ENCODE data around the gene RPS14. TPM values are rescaled to one million over a fixed set of nuclear protein-coding genes. Genes with fewer than 3 reads are reported as not detected.

Gene RPS14
- polyA plus RNA-seq, 1 donor (not counting 4 experiments of a cell fraction or from before 2014, with no cell fraction given): 3,540 TPM

- dilution Hi-C loops (cut with MboI; ENCODE audit: extremely low pct_ligation_motif_present, low sequenced_read_pairs): no loop called here
- TF ChIP-seq CTCF (optimal IDR thresholded peaks at IDR 0.05 in 1 of 3, IDR thresholded peaks at IDR 0.05 in 1 of 3, conservative IDR thresholded peaks at IDR 0.05 in 1 of 3; ENCODE audit: extremely low read depth in 1 of 3, insufficient read depth in 2 of 3, low read length in 3 of 3) (no peak), EZH2 (IDR thresholded peaks at IDR 0.05; ENCODE audit: low read length) (no peak)
- H3K4me3 ChIP-seq (ENCODE audit: control insufficient read depth in 2 of 3, extremely low read depth in 1 of 3, insufficient read depth in 2 of 3, low read depth in 1 of 3, low read length in 3 of 3): no peak overlapping the region
- H3K4me2 ChIP-seq (ENCODE audit: control insufficient read depth, extremely low read depth, insufficient read depth, low read depth, low read length): no peak overlapping the region
- H3K9ac ChIP-seq (ENCODE audit: control insufficient read depth, extremely low read depth, insufficient read depth, low read length): no peak overlapping the region
- H3K4me1 ChIP-seq (ENCODE audit: control insufficient read depth, extremely low read depth, insufficient read depth, low read length): no peaks in the 10 kb centered on the region
- peaks cover 8 to 11% of the 10 kb centered on the region in 2 experiments for H3K36me3 ChIP-seq (ENCODE audit: control insufficient read depth in 2 of 2, extremely low read depth in 1 of 2, insufficient read depth in 2 of 2, low read length in 2 of 2)
- no peaks in the 10 kb centered on the region for H3K79me2 ChIP-seq (ENCODE audit: control insufficient read depth, insufficient read depth, low read length)
- no peaks in the 10 kb centered on the region for H3K27me3 ChIP-seq (ENCODE audit: control insufficient read depth, extremely low read depth, insufficient read depth, low read length)
- DNase-seq (ENCODE audit: low read depth, low spot score) (no peak), FAIRE-seq (no peak)
- H2AFZ ChIP-seq (ENCODE audit: control insufficient read depth, low read length): no peak overlapping the region
- H3K9me1 ChIP-seq (ENCODE audit: control insufficient read depth, extremely low read depth, insufficient read depth, low read length): no peaks in the 10 kb centered on the region
- no peaks in the 10 kb centered on the region for H4K20me1 ChIP-seq (ENCODE audit: control insufficient read depth, extremely low read depth, insufficient read depth, low read length)
- H3K27ac ChIP-seq (ENCODE audit: control insufficient read depth, insufficient read depth, low read length): no peak overlapping the region
- no peaks in the 10 kb centered on the region for H3K9me3 ChIP-seq (ENCODE audit: control insufficient read depth, low read depth, low read length)
Measured at GRCh38 chr5:150404535-150404934, 45.0 kb downstream of the RPS14 start.

GRCh38 chr5:150404121-150404520 lies 45.4 kb downstream of the RPS14 start:
- dilution Hi-C loops (cut with MboI; ENCODE audit: extremely low pct_ligation_motif_present, low sequenced_read_pairs): no loop called here
- DNase-seq (ENCODE audit: low read depth, low spot score): no peak
- no peak for FAIRE-seq

GRCh38 chr5:150402901-150403342 lies 46.6 kb downstream of the RPS14 start:
- no peaks in the 10 kb centered on the region for H3K9me3 ChIP-seq (ENCODE audit: control insufficient read depth, low read depth, low read length)
- no peaks in the 10 kb centered on the region for H3K79me2 ChIP-seq (ENCODE audit: control insufficient read depth, insufficient read depth, low read length)
- no peak for TF ChIP-seq CTCF (optimal IDR thresholded peaks at IDR 0.05 in 1 of 3, IDR thresholded peaks at IDR 0.05 in 1 of 3, conservative IDR thresholded peaks at IDR 0.05 in 1 of 3; ENCODE audit: extremely low read depth in 1 of 3, insufficient read depth in 2 of 3, low read length in 3 of 3)
- TF ChIP-seq EZH2 (IDR thresholded peaks at IDR 0.05; ENCODE audit: low read length): no peak
- H3K27me3 ChIP-seq (ENCODE audit: control insufficient read depth, extremely low read depth, insufficient read depth, low read length): no peaks in the 10 kb centered on the region
- no peak overlapping the region for H2AFZ ChIP-seq (ENCODE audit: control insufficient read depth, low read length)
- dilution Hi-C loops (cut with MboI; ENCODE audit: extremely low pct_ligation_motif_present, low sequenced_read_pairs): no loop called here
- H3K9ac ChIP-seq (ENCODE audit: control insufficient read depth, extremely low read depth, insufficient read depth, low read length): no peak overlapping the region
- H4K20me1 ChIP-seq (ENCODE audit: control insufficient read depth, extremely low read depth, insufficient read depth, low read length): no peaks in the 10 kb centered on the region
- no peaks in the 10 kb centered on the region for H3K4me1 ChIP-seq (ENCODE audit: control insufficient read depth, extremely low read depth, insufficient read depth, low read length)
- H3K27ac ChIP-seq (ENCODE audit: control insufficient read depth, insufficient read depth, low read length): no peak overlapping the region
- FAIRE-seq (no peak), DNase-seq (ENCODE audit: low read depth, low spot score) (no peak)
- no peak overlapping the region for H3K4me2 ChIP-seq (ENCODE audit: control insufficient read depth, extremely low read depth, insufficient read depth, low read depth, low read length)
- peaks cover 14 to 24% of the 10 kb centered on the region in 2 experiments for H3K36me3 ChIP-seq (ENCODE audit: control insufficient read depth in 2 of 2, extremely low read depth in 1 of 2, insufficient read depth in 2 of 2, low read length in 2 of 2)
- no peak overlapping the region for H3K4me3 ChIP-seq (ENCODE audit: control insufficient read depth in 2 of 3, extremely low read depth in 1 of 3, insufficient read depth in 2 of 3, low read depth in 1 of 3, low read length in 3 of 3)
- no peaks in the 10 kb centered on the region for H3K9me1 ChIP-seq (ENCODE audit: control insufficient read depth, extremely low read depth, insufficient read depth, low read length)

More at GRCh38 chr5:150404121-150404520, 45.4 kb downstream of the RPS14 start:
- Histone ChIP-seq H3K27ac (ENCODE audit: control insufficient read depth, insufficient read depth, low read length) (no peak overlapping the region), H3K36me3 (ENCODE audit: control insufficient read depth in 2 of 2, extremely low read depth in 1 of 2, insufficient read depth in 2 of 2, low read length in 2 of 2) (peaks cover 11 to 15% of the 10 kb centered on the region in 2 experiments), H3K9ac (ENCODE audit: control insufficient read depth, extremely low read depth, insufficient read depth, low read length) (no peak overlapping the region), H4K20me1 (ENCODE audit: control insufficient read depth, extremely low read depth, insufficient read depth, low read length) (no peaks in the 10 kb centered on the region), H3K4me2 (ENCODE audit: control insufficient read depth, extremely low read depth, insufficient read depth, low read depth, low read length) (no peak overlapping the region), H3K4me1 (ENCODE audit: control insufficient read depth, extremely low read depth, insufficient read depth, low read length) (no peaks in the 10 kb centered on the region), H2AFZ (ENCODE audit: control insufficient read depth, low read length) (no peak overlapping the region), H3K4me3 (ENCODE audit: control insufficient read depth in 2 of 3, extremely low read depth in 1 of 3, insufficient read depth in 2 of 3, low read depth in 1 of 3, low read length in 3 of 3) (no peak overlapping the region), H3K79me2 (ENCODE audit: control insufficient read depth, insufficient read depth, low read length) (no peaks in the 10 kb centered on the region), H3K9me1 (ENCODE audit: control insufficient read depth, extremely low read depth, insufficient read depth, low read length) (no peaks in the 10 kb centered on the region), H3K27me3 (ENCODE audit: control insufficient read depth, extremely low read depth, insufficient read depth, low read length) (no peaks in the 10 kb centered on the region), H3K9me3 (ENCODE audit: control insufficient read depth, low read depth, low read length) (no peaks in the 10 kb centered on the region)
- TF ChIP-seq EZH2 (IDR thresholded peaks at IDR 0.05; ENCODE audit: low read length): no peak
